ENCODE measurements around the gene IGSF6. TPM values are rescaled to one million over a fixed set of nuclear protein-coding genes. Genes with fewer than 3 reads are reported as not detected.
A peak's percentile ranks its signal among the peaks of the same experiment; 100 is the strongest.

IGSF6 gene
- total RNA-seq, 1 experiment from 2014 or later: not detected

DNA sequence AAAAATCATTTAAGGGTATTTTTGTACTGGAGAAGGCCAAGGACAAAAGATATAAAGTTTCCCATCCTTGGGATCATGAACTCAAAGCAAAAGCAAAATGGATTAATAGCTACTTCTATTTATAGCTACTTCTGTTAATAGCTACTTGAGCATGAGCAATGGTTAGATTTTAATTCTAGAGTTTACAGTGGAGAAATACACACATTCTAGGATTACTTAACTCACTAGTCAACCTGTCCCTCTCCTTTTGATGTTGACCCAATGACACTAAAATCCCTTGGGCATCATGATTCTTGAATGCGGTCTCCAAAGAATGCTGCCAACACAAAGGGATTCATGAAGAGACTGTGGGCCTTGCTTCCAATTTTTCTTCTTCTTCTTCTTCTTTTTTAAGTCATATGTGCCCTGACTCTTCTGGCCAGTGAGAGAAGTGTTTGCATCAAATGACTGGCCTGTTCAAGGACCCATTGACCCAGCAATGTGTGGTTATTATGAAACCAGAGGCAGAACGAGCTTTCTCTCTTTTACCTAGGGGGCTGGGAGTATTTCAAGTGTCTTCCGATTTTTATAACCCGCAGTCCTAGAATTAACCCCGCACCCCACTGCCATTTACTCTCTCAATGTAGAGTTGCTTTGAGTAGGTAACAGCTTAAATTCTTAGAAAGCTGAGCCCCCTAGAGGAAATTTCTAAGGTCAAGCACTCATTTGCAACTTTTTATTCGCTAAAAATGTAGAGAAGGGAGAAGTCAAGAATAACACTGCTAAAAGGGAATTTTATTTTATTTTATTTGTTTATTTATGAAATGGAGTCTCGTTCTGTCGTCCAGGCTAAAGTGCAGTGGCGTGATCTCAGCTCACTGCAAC is 46.0 kb upstream of the IGSF6 start:
- peaks cover 2% of the 10 kb centered on the region; the same call in 1 of the 2 replicates for H3K4me1 ChIP-seq (ENCODE audit: insufficient read depth, low read length)
- no peak for DNase-seq
- H3K9ac ChIP-seq (ENCODE audit: extremely low read depth, insufficient read length, low read length): no peak overlapping the region
- no peak overlapping the region for H4K5ac ChIP-seq (ENCODE audit: insufficient read length, low read depth, low read length)
- H2BK12ac ChIP-seq (ENCODE audit: insufficient read length, low read depth, low read length): no peak overlapping the region
- no peak overlapping the region for H3K4ac ChIP-seq (ENCODE audit: low read depth, low read length)
- H3K79me1 ChIP-seq (ENCODE audit: insufficient read depth, low read depth, low read length, poor library complexity, severe bottlenecking): no peaks in the 10 kb centered on the region
- no peak overlapping the region for H3K56ac ChIP-seq (ENCODE audit: insufficient read length, low read depth, low read length)
- no peaks in the 10 kb centered on the region for H3K79me2 ChIP-seq (ENCODE audit: insufficient read depth, low read length)
- H3K14ac ChIP-seq (ENCODE audit: insufficient read depth, low read length): no peak overlapping the region
- H3K27ac ChIP-seq (ENCODE audit: insufficient read length, low read depth, low read length): no peak overlapping the region
- H3K4me2 ChIP-seq (ENCODE audit: insufficient read depth, insufficient read length, low read length): no peak overlapping the region
- WGBS (ENCODE audit: extremely low coverage, insufficient read length, low lambda C conversion rate): no CpG with 5 or more reads among the region's 9 CpGs
- H4K20me1 ChIP-seq (ENCODE audit: control insufficient read depth, insufficient read depth, insufficient read length): no peaks in the 10 kb centered on the region
- H2BK15ac ChIP-seq (ENCODE audit: low read depth, low read length): no peak overlapping the region
- no peak overlapping the region for H3T11ph ChIP-seq (ENCODE audit: low read length)
- no peaks in the 10 kb centered on the region for H3K9me3 Mint-ChIP-seq
- no peaks in the 10 kb centered on the region for H3K27me3 ChIP-seq (ENCODE audit: insufficient read depth, low read length)
- H3K23me2 ChIP-seq (ENCODE audit: insufficient read length, low read depth, low read length, poor library complexity, severe bottlenecking): no peaks in the 10 kb centered on the region
- no peak overlapping the region for H2BK5ac ChIP-seq (ENCODE audit: insufficient read length, low read length)
- H4K8ac ChIP-seq (replicated peaks; ENCODE audit: insufficient read length, low read depth, low read length): no peak overlapping the region
- no peaks in the 10 kb centered on the region for H3K36me3 Mint-ChIP-seq (ENCODE audit: insufficient read depth in 1 of 3, low read depth in 3 of 3)
- no peaks in the 10 kb centered on the region for H3K9me3 ChIP-seq (ENCODE audit: control insufficient read depth, low read depth, low read length)
- TF ChIP-seq, protein P1, sequence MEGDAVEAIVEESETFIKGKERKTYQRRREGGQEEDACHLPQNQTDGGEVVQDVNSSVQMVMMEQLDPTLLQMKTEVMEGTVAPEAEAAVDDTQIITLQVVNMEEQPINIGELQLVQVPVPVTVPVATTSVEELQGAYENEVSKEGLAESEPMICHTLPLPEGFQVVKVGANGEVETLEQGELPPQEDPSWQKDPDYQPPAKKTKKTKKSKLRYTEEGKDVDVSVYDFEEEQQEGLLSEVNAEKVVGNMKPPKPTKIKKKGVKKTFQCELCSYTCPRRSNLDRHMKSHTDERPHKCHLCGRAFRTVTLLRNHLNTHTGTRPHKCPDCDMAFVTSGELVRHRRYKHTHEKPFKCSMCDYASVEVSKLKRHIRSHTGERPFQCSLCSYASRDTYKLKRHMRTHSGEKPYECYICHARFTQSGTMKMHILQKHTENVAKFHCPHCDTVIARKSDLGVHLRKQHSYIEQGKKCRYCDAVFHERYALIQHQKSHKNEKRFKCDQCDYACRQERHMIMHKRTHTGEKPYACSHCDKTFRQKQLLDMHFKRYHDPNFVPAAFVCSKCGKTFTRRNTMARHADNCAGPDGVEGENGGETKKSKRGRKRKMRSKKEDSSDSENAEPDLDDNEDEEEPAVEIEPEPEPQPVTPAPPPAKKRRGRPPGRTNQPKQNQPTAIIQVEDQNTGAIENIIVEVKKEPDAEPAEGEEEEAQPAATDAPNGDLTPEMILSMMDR (conservative IDR thresholded peaks at IDR 0.05): peak; percentile 44; the same call in 2 of the 3 replicates
- H2BK120ac ChIP-seq (ENCODE audit: low read depth, low read length, poor library complexity, severe bottlenecking): no peak overlapping the region
- H3K4me3 Mint-ChIP-seq: no peak overlapping the region
- no peak overlapping the region for H3K27ac Mint-ChIP-seq
- H4K91ac ChIP-seq (ENCODE audit: insufficient read length, low read depth, low read length): no peak overlapping the region
- H2AFZ ChIP-seq (ENCODE audit: low read length): no peak overlapping the region
- no peak overlapping the region for H3K18ac ChIP-seq (ENCODE audit: insufficient read length, low read depth, low read length)
- peaks cover 6 to 8% of the 10 kb centered on the region in 2 experiments for H3K4me1 Mint-ChIP-seq
- no peak overlapping the region for H3K23ac ChIP-seq (ENCODE audit: insufficient read length, low read depth, low read length)
- H2AK5ac ChIP-seq (ENCODE audit: insufficient read length, low read length): no peak overlapping the region
- no peaks in the 10 kb centered on the region for H3K27me3 Mint-ChIP-seq (ENCODE audit: low read depth)
- H2BK20ac ChIP-seq (ENCODE audit: low read depth, low read length, poor library complexity, severe bottlenecking): no peak overlapping the region
